Astrocyte (in vitro differentiated cells and primary cell): ENCODE measurements around the gene PIK3R1.

Experiments
- EZH2 ChIP-seq: IDR thresholded peaks from 2 replicates; pipeline ENCODE4 v1.6.1; 2012; ENCODE audit warnings: mild to moderate bottlenecking, low read length, inconsistent platforms; ENCODE audit not compliant: insufficient read depth
- TF ChIP-seq, protein P1 (sequence below): IDR thresholded peaks from 2 replicates; pipeline ENCODE4 v1.5.1; 2011; ENCODE audit warnings: low read depth, mild to moderate bottlenecking, inconsistent platforms, low read length, moderate library complexity; ENCODE audit not compliant: insufficient read depth

- TF ChIP-seq, protein P1, sequence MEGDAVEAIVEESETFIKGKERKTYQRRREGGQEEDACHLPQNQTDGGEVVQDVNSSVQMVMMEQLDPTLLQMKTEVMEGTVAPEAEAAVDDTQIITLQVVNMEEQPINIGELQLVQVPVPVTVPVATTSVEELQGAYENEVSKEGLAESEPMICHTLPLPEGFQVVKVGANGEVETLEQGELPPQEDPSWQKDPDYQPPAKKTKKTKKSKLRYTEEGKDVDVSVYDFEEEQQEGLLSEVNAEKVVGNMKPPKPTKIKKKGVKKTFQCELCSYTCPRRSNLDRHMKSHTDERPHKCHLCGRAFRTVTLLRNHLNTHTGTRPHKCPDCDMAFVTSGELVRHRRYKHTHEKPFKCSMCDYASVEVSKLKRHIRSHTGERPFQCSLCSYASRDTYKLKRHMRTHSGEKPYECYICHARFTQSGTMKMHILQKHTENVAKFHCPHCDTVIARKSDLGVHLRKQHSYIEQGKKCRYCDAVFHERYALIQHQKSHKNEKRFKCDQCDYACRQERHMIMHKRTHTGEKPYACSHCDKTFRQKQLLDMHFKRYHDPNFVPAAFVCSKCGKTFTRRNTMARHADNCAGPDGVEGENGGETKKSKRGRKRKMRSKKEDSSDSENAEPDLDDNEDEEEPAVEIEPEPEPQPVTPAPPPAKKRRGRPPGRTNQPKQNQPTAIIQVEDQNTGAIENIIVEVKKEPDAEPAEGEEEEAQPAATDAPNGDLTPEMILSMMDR: no peak
- TF ChIP-seq EZH2: no peak
Measured at GRCh38 chr5:68167195-68167651, 48.3 kb upstream of the PIK3R1 start.
